ENCODE measurements around the gene DNAJB14. TPM values are rescaled to one million over a fixed set of nuclear protein-coding genes. Genes with fewer than 3 reads are reported as not detected.

Gene DNAJB14
- total RNA-seq, 4 donors from 2014 or later: 21.2 to 40.0 (median 33.6) TPM

- no peak for DNase-seq (ENCODE audit: extremely low spot score)
- Histone ChIP-seq H3K9me3 (no peaks in the 10 kb centered on the region), H3K27ac (replicated peaks in 1 of 4) (no peak overlapping the region), H3K36me3 (peaks cover 29 to 69% (median 55%) of the 10 kb centered on the region in 4 donors), H3K4me3 (no peak overlapping the region), H3K4me1 (peaks cover 0 to 10% (median 0%) of the 10 kb centered on the region in 4 donors), H3K27me3 (no peaks in the 10 kb centered on the region)
- TF ChIP-seq POLR2A (IDR thresholded peaks at IDR 0.05; ENCODE audit: low read depth): no peak
- TF ChIP-seq, protein P1, sequence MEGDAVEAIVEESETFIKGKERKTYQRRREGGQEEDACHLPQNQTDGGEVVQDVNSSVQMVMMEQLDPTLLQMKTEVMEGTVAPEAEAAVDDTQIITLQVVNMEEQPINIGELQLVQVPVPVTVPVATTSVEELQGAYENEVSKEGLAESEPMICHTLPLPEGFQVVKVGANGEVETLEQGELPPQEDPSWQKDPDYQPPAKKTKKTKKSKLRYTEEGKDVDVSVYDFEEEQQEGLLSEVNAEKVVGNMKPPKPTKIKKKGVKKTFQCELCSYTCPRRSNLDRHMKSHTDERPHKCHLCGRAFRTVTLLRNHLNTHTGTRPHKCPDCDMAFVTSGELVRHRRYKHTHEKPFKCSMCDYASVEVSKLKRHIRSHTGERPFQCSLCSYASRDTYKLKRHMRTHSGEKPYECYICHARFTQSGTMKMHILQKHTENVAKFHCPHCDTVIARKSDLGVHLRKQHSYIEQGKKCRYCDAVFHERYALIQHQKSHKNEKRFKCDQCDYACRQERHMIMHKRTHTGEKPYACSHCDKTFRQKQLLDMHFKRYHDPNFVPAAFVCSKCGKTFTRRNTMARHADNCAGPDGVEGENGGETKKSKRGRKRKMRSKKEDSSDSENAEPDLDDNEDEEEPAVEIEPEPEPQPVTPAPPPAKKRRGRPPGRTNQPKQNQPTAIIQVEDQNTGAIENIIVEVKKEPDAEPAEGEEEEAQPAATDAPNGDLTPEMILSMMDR (IDR thresholded peaks at IDR 0.05): no peak
- TF ChIP-seq EP300 (IDR thresholded peaks at IDR 0.05): no peak
- TF ChIP-seq POLR2AphosphoS5 (IDR thresholded peaks at IDR 0.05): no peak
- 95% methylated on average over 3 of the region's 3 CpGs for WGBS
- intact Hi-C loops (cut with DNase I): no loop called here
Measured at GRCh38 chr4:99879458-99879857, 67.0 kb downstream of the DNAJB14 start.

DNA sequence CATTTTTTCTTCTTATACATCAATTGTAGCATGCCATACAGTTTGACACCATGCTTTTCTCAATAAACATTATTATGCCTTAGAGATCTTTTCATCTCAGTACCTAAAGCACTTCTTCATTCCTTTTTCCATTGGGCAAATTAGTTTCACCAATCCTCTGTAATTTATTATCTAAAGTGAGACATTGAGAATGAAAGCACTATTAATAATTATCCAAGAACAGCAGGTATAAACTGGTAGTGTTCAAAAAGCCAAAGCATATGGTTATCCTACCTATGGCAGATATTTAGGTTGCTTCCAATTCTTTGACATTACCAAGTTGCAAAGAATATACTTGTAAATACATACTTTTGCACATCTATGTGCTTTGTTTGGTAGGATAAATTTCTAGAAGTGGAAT lies 67.8 kb downstream of the DNAJB14 start:
- no peak overlapping the region for H3K27ac ChIP-seq (replicated peaks in 1 of 4)
- TF ChIP-seq, protein P1 (IDR thresholded peaks at IDR 0.05): no peak
- TF ChIP-seq POLR2AphosphoS5 (IDR thresholded peaks at IDR 0.05): no peak
- no peak for TF ChIP-seq EP300 (IDR thresholded peaks at IDR 0.05)
- TF ChIP-seq POLR2A (IDR thresholded peaks at IDR 0.05; ENCODE audit: low read depth): no peak

GRCh38 chr4:99876946-99877345 lies 69.5 kb downstream of the DNAJB14 start:
- H3K27ac ChIP-seq (replicated peaks in 1 of 4): peak overlapping the region in 3 of 4 donors; percentile 26 to 54 (median 39)
- intact Hi-C loops (cut with DNase I): no loop called here

More for the DNA sequence above, 67.8 kb downstream of the DNAJB14 start:
- peaks cover 29 to 60% (median 49%) of the 10 kb centered on the region in 4 donors for H3K36me3 ChIP-seq
- H3K9me3 ChIP-seq: no peaks in the 10 kb centered on the region
- no peak overlapping the region for H3K4me3 ChIP-seq
- intact Hi-C loops (cut with DNase I): no loop called here
- H3K27me3 ChIP-seq: no peaks in the 10 kb centered on the region
- H3K4me1 ChIP-seq: peaks cover 0 to 10% (median 0%) of the 10 kb centered on the region in 4 donors
- no peak for DNase-seq (ENCODE audit: extremely low spot score)

DNA sequence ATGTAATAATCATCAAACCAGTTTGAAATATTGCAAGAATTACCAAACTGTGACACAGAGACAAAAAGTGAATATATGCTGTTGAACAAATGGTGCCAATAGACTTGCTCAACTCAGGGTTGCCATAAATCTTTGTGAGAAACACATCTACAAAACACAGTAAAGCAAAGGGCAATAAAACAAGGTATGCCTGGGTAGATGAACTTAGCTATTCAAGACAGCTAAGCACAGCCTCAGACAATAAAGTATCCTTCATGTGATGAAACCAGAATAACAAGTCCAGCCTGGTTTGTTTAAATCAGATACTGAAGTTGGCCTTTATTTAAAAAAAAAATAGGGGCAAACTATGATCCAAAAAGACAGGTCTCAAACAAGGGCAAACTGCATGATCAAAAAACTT lies 71.3 kb downstream of the DNAJB14 start:
- H3K36me3 ChIP-seq: peaks cover 10 to 29% (median 25%) of the 10 kb centered on the region in 4 donors
- no peak for DNase-seq (ENCODE audit: extremely low spot score)
- H3K27ac ChIP-seq (replicated peaks in 1 of 4): no peak overlapping the region
- TF ChIP-seq EP300 (IDR thresholded peaks at IDR 0.05) (no peak), POLR2A (IDR thresholded peaks at IDR 0.05; ENCODE audit: low read depth) (no peak), POLR2AphosphoS5 (IDR thresholded peaks at IDR 0.05) (no peak)
- TF ChIP-seq, protein P1 (IDR thresholded peaks at IDR 0.05): no peak
- no peaks in the 10 kb centered on the region for H3K9me3 ChIP-seq
- no peak overlapping the region for H3K4me3 ChIP-seq
- peaks cover 0 to 10% (median 0%) of the 10 kb centered on the region in 4 donors for H3K4me1 ChIP-seq
- H3K27me3 ChIP-seq: no peaks in the 10 kb centered on the region
- intact Hi-C loops (cut with DNase I): no loop called here

More at GRCh38 chr4:99876946-99877345, 69.5 kb downstream of the DNAJB14 start:
- no peak overlapping the region for H3K4me3 ChIP-seq
- no peaks in the 10 kb centered on the region for H3K27me3 ChIP-seq
- peaks cover 28 to 48% (median 43%) of the 10 kb centered on the region in 4 donors for H3K36me3 ChIP-seq
- 80% methylated on average over 3 of the region's 3 CpGs for WGBS
- TF ChIP-seq POLR2AphosphoS5 (IDR thresholded peaks at IDR 0.05) (no peak), EP300 (IDR thresholded peaks at IDR 0.05) (no peak), POLR2A (IDR thresholded peaks at IDR 0.05; ENCODE audit: low read depth) (no peak)
- TF ChIP-seq, protein P1 (IDR thresholded peaks at IDR 0.05): no peak
- H3K9me3 ChIP-seq: no peaks in the 10 kb centered on the region
- H3K4me1 ChIP-seq: peaks cover 0 to 10% (median 0%) of the 10 kb centered on the region in 4 donors
- DNase-seq (ENCODE audit: extremely low spot score): no peak

- H3K4me1 ChIP-seq: peaks cover 0 to 26% (median 8%) of the 10 kb centered on the region in 4 donors
- peaks cover 0 to 4% (median under 1%) of the 10 kb centered on the region in 4 donors for H3K36me3 ChIP-seq
- no peak overlapping the region for H3K27ac ChIP-seq (replicated peaks in 1 of 4)
- TF ChIP-seq, protein P1 (IDR thresholded peaks at IDR 0.05): no peak
- no peak for TF ChIP-seq POLR2A (IDR thresholded peaks at IDR 0.05; ENCODE audit: low read depth)
- no peak for TF ChIP-seq POLR2AphosphoS5 (IDR thresholded peaks at IDR 0.05)
- TF ChIP-seq EP300 (IDR thresholded peaks at IDR 0.05): no peak
- H3K4me3 ChIP-seq: no peak overlapping the region
- no peak for DNase-seq (ENCODE audit: extremely low spot score)
- intact Hi-C loops (cut with DNase I): no loop called here
- H3K27me3 ChIP-seq: no peaks in the 10 kb centered on the region
- no peaks in the 10 kb centered on the region for H3K9me3 ChIP-seq
Measured at GRCh38 chr4:99872570-99872969, 73.8 kb downstream of the DNAJB14 start.

Measured in esophagus muscularis mucosa (tissue), 4 donors.